ENCODE measurements around the gene ELL. TPM values are rescaled to one million over a fixed set of nuclear protein-coding genes. Genes with fewer than 3 reads are reported as not detected.

The ELL gene
- total RNA-seq, 1 donor from 2014 or later, result 7.6 TPM

DNA sequence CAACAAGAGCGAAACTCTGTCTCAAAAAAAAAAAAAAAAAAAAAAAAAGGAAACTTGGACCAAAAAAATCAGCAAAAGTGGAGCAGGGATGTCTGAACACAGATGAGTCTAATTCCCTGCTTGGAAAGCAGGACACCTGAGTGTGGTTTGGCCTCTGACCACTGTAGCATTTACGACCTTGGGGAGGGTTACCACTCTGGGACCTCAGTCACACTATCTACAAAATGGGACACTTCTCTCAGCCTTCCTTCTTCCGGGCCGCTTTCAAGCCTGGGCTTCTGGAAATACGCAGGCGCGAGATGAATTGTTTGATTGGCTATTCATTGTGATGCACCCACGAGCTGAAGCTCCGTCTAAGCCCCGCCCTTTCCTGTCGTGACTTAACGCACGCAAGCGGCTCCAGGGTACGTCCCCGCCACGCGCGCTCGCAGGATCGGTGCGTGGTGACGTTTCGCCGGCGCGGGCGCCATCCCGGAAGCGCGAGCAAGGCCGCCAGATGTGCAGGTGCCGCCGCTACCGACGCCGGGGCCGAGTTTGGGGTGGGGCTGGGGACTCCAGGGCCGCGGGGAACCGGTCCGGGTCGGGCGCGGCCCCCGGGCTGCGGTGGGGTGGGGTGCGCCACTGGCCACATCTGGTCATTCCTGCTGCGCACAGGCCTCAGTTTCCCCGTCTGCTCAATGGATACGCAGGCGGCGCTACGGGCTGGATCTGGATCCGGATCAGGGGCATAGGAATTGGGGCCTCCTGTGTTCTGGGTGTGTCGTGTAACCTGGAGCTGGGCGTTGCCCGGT, 35.7 kb upstream of the ELL start, which contains the start of gene KXD1:
Gene KXD1, plus strand, starts transcription at position 460 of the 791 bp plus-strand sequence. CDS start 4,187 bp downstream, outside the sequence.
- peak; percentile 89 for DNase-seq (ENCODE audit: low read depth)
- TF ChIP-seq, protein P1, sequence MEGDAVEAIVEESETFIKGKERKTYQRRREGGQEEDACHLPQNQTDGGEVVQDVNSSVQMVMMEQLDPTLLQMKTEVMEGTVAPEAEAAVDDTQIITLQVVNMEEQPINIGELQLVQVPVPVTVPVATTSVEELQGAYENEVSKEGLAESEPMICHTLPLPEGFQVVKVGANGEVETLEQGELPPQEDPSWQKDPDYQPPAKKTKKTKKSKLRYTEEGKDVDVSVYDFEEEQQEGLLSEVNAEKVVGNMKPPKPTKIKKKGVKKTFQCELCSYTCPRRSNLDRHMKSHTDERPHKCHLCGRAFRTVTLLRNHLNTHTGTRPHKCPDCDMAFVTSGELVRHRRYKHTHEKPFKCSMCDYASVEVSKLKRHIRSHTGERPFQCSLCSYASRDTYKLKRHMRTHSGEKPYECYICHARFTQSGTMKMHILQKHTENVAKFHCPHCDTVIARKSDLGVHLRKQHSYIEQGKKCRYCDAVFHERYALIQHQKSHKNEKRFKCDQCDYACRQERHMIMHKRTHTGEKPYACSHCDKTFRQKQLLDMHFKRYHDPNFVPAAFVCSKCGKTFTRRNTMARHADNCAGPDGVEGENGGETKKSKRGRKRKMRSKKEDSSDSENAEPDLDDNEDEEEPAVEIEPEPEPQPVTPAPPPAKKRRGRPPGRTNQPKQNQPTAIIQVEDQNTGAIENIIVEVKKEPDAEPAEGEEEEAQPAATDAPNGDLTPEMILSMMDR (conservative IDR thresholded peaks at IDR 0.05; ENCODE audit: low read depth, low read length), result no peak
- peak within 1 kb of the TSS; percentile 82 for H3K4me3 ChIP-seq (ENCODE audit: low read depth, low read length)

DNA sequence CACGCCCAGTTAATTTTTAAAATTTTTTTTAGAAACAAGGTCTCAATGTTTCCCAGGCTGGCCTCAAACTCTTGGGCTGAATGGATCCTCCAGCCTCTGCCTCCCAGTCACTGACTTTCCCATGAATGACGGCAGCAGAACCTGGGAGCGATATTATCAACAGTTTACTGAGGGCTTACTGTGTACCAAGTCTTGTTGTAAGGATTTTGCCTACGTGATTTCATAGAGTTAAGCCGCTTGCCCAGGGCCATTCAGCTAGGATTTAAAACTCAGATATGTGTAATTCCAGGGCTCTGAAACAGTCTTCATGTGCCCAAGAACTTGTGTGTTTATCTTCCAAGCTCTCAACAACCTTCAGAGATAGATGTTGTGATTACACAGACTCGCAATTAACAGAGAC, 29.8 kb upstream of the ELL start:
- no peak overlapping the region for H3K4me3 ChIP-seq (ENCODE audit: low read depth, low read length)
- no peak for DNase-seq (ENCODE audit: low read depth)
- TF ChIP-seq, protein P1 (conservative IDR thresholded peaks at IDR 0.05; ENCODE audit: low read depth, low read length), result no peak

DNA sequence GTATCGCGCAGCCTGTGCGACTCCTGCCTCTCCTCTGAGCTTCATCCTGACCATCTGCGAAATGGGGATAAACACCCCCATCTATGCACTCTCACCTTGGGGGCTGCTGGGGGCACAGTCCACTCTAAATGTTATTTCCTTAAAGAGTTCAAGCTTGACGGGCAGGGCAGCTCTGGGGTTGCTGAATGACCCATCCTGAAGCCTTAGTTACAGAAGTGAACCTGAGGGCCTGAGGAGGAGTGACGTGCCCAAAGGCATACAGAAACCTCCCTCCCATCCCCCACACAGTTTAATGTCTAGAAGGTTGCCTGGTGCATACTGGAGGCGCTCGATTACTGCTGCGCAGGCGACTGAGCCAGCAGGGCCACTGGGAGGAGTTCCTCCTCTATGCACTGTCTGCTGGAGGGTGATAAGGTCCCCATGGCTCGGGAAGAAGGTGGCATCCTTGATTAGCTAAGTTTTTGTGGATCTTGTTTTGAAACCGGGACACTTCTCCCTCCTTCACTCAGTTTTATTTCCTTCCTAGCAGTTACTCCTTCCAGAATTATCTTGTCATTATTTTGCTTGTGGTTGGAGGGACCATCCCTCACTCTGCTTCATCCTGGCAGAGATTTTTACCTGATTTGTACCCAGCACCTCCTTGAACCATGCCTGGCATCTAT, 22.1 kb upstream of the ELL start:
- no peak for DNase-seq (ENCODE audit: low read depth)

DNA sequence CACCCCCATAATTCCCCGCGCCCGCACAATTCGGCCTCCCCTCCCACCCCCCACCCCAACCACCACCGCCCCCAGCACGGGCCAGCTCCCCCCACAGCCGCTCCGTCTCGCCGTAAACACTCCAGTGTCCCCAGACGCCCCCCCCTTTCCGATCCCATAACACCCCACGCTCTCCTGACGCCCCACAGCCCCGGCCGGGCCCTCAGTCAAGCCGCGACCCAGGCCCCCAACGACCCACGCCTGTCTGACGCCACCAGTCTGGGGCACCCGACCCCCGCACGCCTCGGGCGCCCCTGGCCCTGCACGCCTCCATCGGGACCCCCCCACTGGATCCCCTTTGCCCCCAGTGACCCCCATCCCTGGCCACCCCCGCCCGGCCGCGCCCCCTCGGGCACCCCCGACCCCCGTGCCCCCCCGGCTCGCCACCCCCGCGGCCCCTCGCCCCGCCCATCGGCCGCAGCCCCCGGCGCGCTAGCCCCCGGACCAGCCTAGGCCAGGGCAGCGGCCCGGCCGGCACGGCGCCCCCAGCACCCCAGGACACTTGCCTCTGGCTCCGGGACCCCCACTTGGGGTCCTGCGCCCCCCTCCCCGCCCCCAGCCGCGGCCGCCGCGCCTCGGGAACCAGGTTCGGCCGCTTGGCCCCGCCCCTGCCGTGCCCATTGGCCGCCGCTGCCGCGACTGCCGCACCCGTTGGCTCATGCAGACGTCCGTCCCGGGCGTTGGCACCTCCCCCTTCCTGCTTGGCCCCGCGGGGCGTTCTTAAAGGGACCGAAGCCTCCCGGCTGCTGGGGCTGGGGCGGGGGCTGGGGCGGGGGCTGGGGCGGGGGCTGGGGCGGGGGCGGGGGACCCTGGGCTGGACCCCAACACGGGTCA, 21.3 kb upstream of the ELL start, which contains the start of gene FKBP8:
Gene FKBP8, minus strand, starts transcription at position 633 of the 873 bp plus-strand sequence. CDS start 1,603 bp downstream, outside the sequence.
- H3K4me3 ChIP-seq (ENCODE audit: low read depth, low read length), result peak within 1 kb of the TSS; percentile 75
- TF ChIP-seq, protein P1 (conservative IDR thresholded peaks at IDR 0.05; ENCODE audit: low read depth, low read length), result no peak
- DNase-seq (ENCODE audit: low read depth), result no peak

More for the DNA sequence above, 22.1 kb upstream of the ELL start:
- TF ChIP-seq, protein P1 (conservative IDR thresholded peaks at IDR 0.05; ENCODE audit: low read depth, low read length), result no peak
- peak overlapping the region; percentile 49 for H3K4me3 ChIP-seq (ENCODE audit: low read depth, low read length)

DNA sequence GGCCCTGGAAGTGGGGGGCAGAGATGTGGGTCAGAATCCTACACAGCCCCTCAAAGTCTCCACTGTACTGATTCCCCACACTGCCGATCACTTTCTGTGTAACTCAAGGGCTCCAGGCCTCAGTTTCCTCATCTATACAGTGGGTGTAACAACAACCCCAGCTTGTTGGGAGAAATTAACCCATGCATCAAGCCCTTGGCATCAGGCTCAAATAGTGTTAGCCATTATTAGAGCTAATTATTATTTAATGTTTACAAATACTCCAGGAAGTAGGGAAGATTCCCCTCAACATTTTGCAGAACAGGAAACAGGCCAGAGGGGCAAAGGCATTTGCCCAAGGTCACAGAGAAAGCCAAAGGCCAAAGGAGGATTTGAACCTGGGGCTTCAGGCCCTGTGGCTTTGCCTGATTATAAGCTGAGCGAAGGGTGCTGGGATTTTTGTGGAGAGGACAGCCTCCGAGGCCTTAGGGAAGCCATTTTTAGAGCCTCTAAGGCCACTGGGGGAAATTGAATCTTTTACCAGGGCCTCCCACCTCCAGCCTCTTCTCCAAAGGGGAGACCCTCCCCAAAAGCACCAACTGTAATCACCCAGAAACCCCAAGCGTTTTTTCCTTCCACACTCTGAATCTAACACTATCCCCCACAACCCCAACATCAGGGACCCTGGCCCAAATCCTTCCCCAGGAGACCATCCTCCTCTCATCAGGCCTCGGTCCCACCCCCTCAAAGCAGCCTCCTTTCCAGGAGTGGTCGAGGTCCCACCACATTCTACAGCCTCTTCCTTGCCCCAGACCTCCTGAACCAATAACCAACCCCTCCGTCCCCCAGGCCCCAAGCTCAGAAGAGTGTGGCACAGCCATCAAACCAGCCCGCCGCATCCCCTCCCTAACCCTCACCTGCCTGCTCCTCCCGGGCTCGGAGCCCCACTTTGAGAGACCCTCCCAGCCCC, 20.4 kb upstream of the ELL start:
- no peak for DNase-seq (ENCODE audit: low read depth)
- TF ChIP-seq, protein P1 (conservative IDR thresholded peaks at IDR 0.05; ENCODE audit: low read depth, low read length), result no peak
- peak overlapping the region; percentile 75 for H3K4me3 ChIP-seq (ENCODE audit: low read depth, low read length)

Measured in epithelial cell of proximal tubule (primary cell).